ENCODE results near the gene OR51B5. TPM values are rescaled to one million over a fixed set of nuclear protein-coding genes. Genes with fewer than 3 reads are reported as not detected.
A peak's percentile ranks its signal among the peaks of the same experiment; 100 is the strongest.

Gene OR51B5
- total RNA-seq: 0.21 TPM in 1 of 2 replicates, not detected in the other
- long read RNA-seq: 0 reads

GRCh38 chr11:5343474-5344335, at the start of gene OR51B5:
Gene OR51B5, minus strand, starts transcription at chr11:5343524. Its CDS starts 0 bp downstream, at chr11:5343524.
- Mint-ChIP-seq H3K36me3 (ENCODE audit: low read depth) (no peaks in the 10 kb centered on the region), H3K9me3 (no peaks in the 10 kb centered on the region), H3K4me1 (no peaks in the 10 kb centered on the region), H3K27ac (ENCODE audit: unreplicated experiment) (no peak within 1 kb of the TSS), H3K27me3 (ENCODE audit: low read depth) (peaks cover 26% of the 10 kb centered on the region), H3K4me3 (no peak within 1 kb of the TSS)
- no peak for TF ChIP-seq CTCF (conservative IDR thresholded peaks at IDR 0.05)
- DNase-seq (ENCODE audit: low read depth, low spot score): no peak

GRCh38 chr11:5390210-5390609, 46.9 kb upstream of the OR51B5 start:
- no peak for DNase-seq (ENCODE audit: low read depth, low spot score)
- no peaks in the 10 kb centered on the region for H3K4me1 Mint-ChIP-seq
- no peak overlapping the region for H3K4me3 Mint-ChIP-seq
- no peak for TF ChIP-seq CTCF (conservative IDR thresholded peaks at IDR 0.05)
- H3K9me3 Mint-ChIP-seq: no peaks in the 10 kb centered on the region
- no peak overlapping the region for H3K27ac Mint-ChIP-seq (ENCODE audit: unreplicated experiment)
- no peaks in the 10 kb centered on the region for H3K36me3 Mint-ChIP-seq (ENCODE audit: low read depth)
- peaks cover 4% of the 10 kb centered on the region for H3K27me3 Mint-ChIP-seq (ENCODE audit: low read depth)

- Mint-ChIP-seq H3K36me3 (ENCODE audit: low read depth) (no peaks in the 10 kb centered on the region), H3K27ac (ENCODE audit: unreplicated experiment) (no peak overlapping the region), H3K4me1 (no peaks in the 10 kb centered on the region), H3K9me3 (no peaks in the 10 kb centered on the region), H3K27me3 (ENCODE audit: low read depth) (peaks cover 5% of the 10 kb centered on the region), H3K4me3 (no peak overlapping the region)
- no peak for TF ChIP-seq CTCF (conservative IDR thresholded peaks at IDR 0.05)
- DNase-seq (ENCODE audit: low read depth, low spot score): no peak
Observed at GRCh38 chr11:5384335-5384734, 41.0 kb upstream of the OR51B5 start.

- TF ChIP-seq CTCF (conservative IDR thresholded peaks at IDR 0.05): no peak
Observed at GRCh38 chr11:5383576-5383975, 40.3 kb upstream of the OR51B5 start, which contains the start of gene OR51M1. Gene OR51M1, plus strand, starts transcription at chr11:5383812. Its CDS starts 5,587 bp downstream, at chr11:5389399.

GRCh38 chr11:5380740-5381342, 37.5 kb upstream of the OR51B5 start:
- no peak overlapping the region for H3K4me3 Mint-ChIP-seq
- H3K9me3 Mint-ChIP-seq: no peaks in the 10 kb centered on the region
- peaks cover 5% of the 10 kb centered on the region for H3K27me3 Mint-ChIP-seq (ENCODE audit: low read depth)
- H3K4me1 Mint-ChIP-seq: no peaks in the 10 kb centered on the region
- peak; percentile 85 for TF ChIP-seq CTCF (conservative IDR thresholded peaks at IDR 0.05)
- no peaks in the 10 kb centered on the region for H3K36me3 Mint-ChIP-seq (ENCODE audit: low read depth)
- no peak overlapping the region for H3K27ac Mint-ChIP-seq (ENCODE audit: unreplicated experiment)
- peak; percentile 56 for DNase-seq (ENCODE audit: low read depth, low spot score)

More at GRCh38 chr11:5383576-5383975, 40.3 kb upstream of the OR51B5 start, which contains the start of gene OR51M1:
- Mint-ChIP-seq H3K27me3 (ENCODE audit: low read depth) (peaks cover 5% of the 10 kb centered on the region), H3K9me3 (no peaks in the 10 kb centered on the region), H3K27ac (ENCODE audit: unreplicated experiment) (no peak within 1 kb of the TSS), H3K4me1 (no peaks in the 10 kb centered on the region), H3K36me3 (ENCODE audit: low read depth) (no peaks in the 10 kb centered on the region), H3K4me3 (no peak within 1 kb of the TSS)
- no peak for DNase-seq (ENCODE audit: low read depth, low spot score)
